ENCODE results near the gene IL1RAPL1. TPM values are rescaled to one million over a fixed set of nuclear protein-coding genes. Genes with fewer than 3 reads are reported as not detected.

IL1RAPL1 gene
- total and polyA plus RNA-seq, 2 donors (not counting 3 experiments of a cell fraction or from before 2014, with no cell fraction given): 0.79 to 1.3 TPM

DNA sequence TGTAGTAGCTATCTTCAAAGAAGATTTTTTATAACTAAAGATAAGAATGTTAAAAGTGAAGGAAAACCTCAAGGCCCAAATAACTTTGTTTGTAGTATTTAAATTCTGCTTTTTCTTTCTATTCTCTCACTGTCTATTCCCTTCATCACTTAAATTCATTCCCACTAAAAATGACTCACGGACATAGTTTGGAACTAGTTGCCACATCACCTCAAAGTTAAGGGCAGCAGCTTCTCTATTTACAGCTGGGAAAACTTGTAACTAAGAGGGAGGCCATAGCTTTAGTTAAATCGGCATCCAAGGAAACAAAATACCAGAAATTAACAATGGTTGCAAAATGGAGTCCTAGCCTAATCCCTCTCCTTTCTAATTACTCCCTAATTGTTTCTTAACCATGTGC lies 1302.8 kb downstream of the IL1RAPL1 start:
- no peaks in the 10 kb centered on the region for H3K9me3 ChIP-seq (replicated peaks; ENCODE audit: control insufficient read depth, insufficient read depth, low read length)
- FAIRE-seq: no peak
- TF ChIP-seq POLR2A (IDR thresholded peaks at IDR 0.05; ENCODE audit: low read depth, low read length) (no peak), POLR2AphosphoS5 (IDR thresholded peaks at IDR 0.05; ENCODE audit: insufficient read depth, low read depth, low read length) (no peak), GATA2 (IDR thresholded peaks at IDR 0.05; ENCODE audit: insufficient read depth, insufficient read length, low read depth, low read length) (no peak), EZH2 (IDR thresholded peaks at IDR 0.05; ENCODE audit: borderline replicate concordance, low read depth, low read length, severe bottlenecking) (no peak), MYC (IDR thresholded peaks at IDR 0.05; ENCODE audit: low read depth, low read length) (no peak)
- TF ChIP-seq, protein P1, sequence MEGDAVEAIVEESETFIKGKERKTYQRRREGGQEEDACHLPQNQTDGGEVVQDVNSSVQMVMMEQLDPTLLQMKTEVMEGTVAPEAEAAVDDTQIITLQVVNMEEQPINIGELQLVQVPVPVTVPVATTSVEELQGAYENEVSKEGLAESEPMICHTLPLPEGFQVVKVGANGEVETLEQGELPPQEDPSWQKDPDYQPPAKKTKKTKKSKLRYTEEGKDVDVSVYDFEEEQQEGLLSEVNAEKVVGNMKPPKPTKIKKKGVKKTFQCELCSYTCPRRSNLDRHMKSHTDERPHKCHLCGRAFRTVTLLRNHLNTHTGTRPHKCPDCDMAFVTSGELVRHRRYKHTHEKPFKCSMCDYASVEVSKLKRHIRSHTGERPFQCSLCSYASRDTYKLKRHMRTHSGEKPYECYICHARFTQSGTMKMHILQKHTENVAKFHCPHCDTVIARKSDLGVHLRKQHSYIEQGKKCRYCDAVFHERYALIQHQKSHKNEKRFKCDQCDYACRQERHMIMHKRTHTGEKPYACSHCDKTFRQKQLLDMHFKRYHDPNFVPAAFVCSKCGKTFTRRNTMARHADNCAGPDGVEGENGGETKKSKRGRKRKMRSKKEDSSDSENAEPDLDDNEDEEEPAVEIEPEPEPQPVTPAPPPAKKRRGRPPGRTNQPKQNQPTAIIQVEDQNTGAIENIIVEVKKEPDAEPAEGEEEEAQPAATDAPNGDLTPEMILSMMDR (IDR thresholded peaks at IDR 0.05; ENCODE audit: extremely low read depth in 1 of 2, insufficient read depth in 1 of 2, low read depth in 1 of 2, low read length in 2 of 2): no peak
- TF ChIP-seq, protein P2, sequence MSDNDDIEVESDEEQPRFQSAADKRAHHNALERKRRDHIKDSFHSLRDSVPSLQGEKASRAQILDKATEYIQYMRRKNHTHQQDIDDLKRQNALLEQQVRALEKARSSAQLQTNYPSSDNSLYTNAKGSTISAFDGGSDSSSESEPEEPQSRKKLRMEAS (IDR thresholded peaks at IDR 0.05; ENCODE audit: insufficient read depth, insufficient read length): no peak
- no peak overlapping the region for H3K9ac ChIP-seq (replicated peaks; ENCODE audit: extremely low read depth, insufficient read depth, low read length)
- no peaks in the 10 kb centered on the region for H3K27me3 ChIP-seq (ENCODE audit: control insufficient read depth in 2 of 2, insufficient read depth in 2 of 2, low read length in 2 of 2)
- H3K36me3 ChIP-seq (ENCODE audit: control insufficient read depth in 2 of 2, extremely low read depth in 1 of 2, insufficient read depth in 2 of 2, low read length in 2 of 2): no peaks in the 10 kb centered on the region
- CTCF ChIA-PET: no interaction called here
- H3K79me2 ChIP-seq (ENCODE audit: control insufficient read depth, insufficient read depth, low read length): no peaks in the 10 kb centered on the region
- H3K4me2 ChIP-seq (ENCODE audit: insufficient read depth, low read length): no peak overlapping the region
- H2AFZ ChIP-seq (ENCODE audit: low read depth, low read length): no peak overlapping the region
- intact Hi-C loops (cut with micrococcal nuclease): no loop called here
- DNase-seq (ENCODE audit: low read depth, low spot score): no peak
- no peaks in the 10 kb centered on the region for H4K20me1 ChIP-seq (replicated peaks; ENCODE audit: control insufficient read depth, extremely low read depth, insufficient read depth, low read length)
- no peak overlapping the region for H3K4me3 ChIP-seq (replicated peaks in 1 of 3; ENCODE audit: insufficient read depth in 1 of 3, low read depth in 1 of 3, low read length in 3 of 3)
- no peaks in the 10 kb centered on the region for H3K4me1 ChIP-seq (ENCODE audit: control insufficient read depth, extremely low read depth, insufficient read depth, low read length)
- POLR2A ChIA-PET: no interaction called here
- no TSS peak for BruUV-seq (replicated peaks)
- H3K27ac ChIP-seq (ENCODE audit: insufficient read depth, low read depth, low read length): no peak overlapping the region
- H3K9me1 ChIP-seq (replicated peaks; ENCODE audit: control insufficient read depth, extremely low read depth, insufficient read depth, low read length): no peaks in the 10 kb centered on the region
- dilution Hi-C loops (cut with MboI; ENCODE audit: extremely low pct_ligation_motif_present, low sequenced_read_pairs): no loop called here

All from endothelial cell of umbilical vein (primary cell).